GM19351 (cell line): ENCODE measurements around the gene IFIT3.

Experiments
- ATAC-seq: cut with Tn5 transposase; IDR thresholded peaks from one replicate; pipeline ENCODE4 v1.9.1; 2021; ENCODE audit warnings: mild to moderate bottlenecking, moderate library complexity; ENCODE audit not compliant: unreplicated experiment

IFIT3 gene

GRCh38 chr10:89389254-89389653, 61.5 kb downstream of the IFIT3 start:
- no peak for ATAC-seq
